CD14-positive monocyte (primary cell): ENCODE measurements around the gene MRTFB. TPM values are rescaled to one million over a fixed set of nuclear protein-coding genes. Genes with fewer than 3 reads are reported as not detected.

Experiments used
- DNase-seq, 3 donors: peaks; one replicate each; pipeline ENCODE4 v3.0.0-alpha.2; 2011 to 2022
- H2AFZ ChIP-seq: 2 replicates; pipeline ENCODE4 v1.6.0; 2012; ENCODE audit warnings: mild to moderate bottlenecking, low read depth, low read length, inconsistent platforms; ENCODE audit not compliant: insufficient read depth, poor library complexity, severe bottlenecking
- H3K27ac ChIP-seq, 2 donors: 1 replicate in 1 of 2; 2 replicates in 1 of 2; pipeline ENCODE4 v1.5.1; 2012 to 2013; ENCODE audit warnings: low read length in 2 of 2, control low read depth in 1 of 2, inconsistent platforms in 1 of 2, low read depth in 1 of 2, mild to moderate bottlenecking in 1 of 2
- H3K27me3 ChIP-seq, 2 donors: one replicate each; pipeline versions ENCODE4 v1.6.0 to v1.6.1; 2011 to 2013; ENCODE audit warnings: low read length in 2 of 2; ENCODE audit not compliant: control insufficient read depth in 2 of 2, insufficient read depth in 2 of 2
- H3K36me3 ChIP-seq, 2 donors: replicated peaks in 1 of 2; 1 replicate in 1 of 2; 2 replicates in 1 of 2; pipeline versions ENCODE4 v1.5.1 to v1.6.1; 2012 to 2013; ENCODE audit warnings: low read length in 2 of 2, control low read depth in 1 of 2, inconsistent platforms in 1 of 2, mild to moderate bottlenecking in 1 of 2; ENCODE audit not compliant: insufficient read depth in 2 of 2, control insufficient read depth in 1 of 2
- H3K4me1 ChIP-seq, 2 donors: 1 replicate in 1 of 2; 2 replicates in 1 of 2; pipeline versions ENCODE4 v1.5.1 to v1.6.1; 2012 to 2013; ENCODE audit warnings: low read length in 2 of 2, control low read depth in 1 of 2, inconsistent platforms in 1 of 2, mild to moderate bottlenecking in 1 of 2, moderate library complexity in 1 of 2; ENCODE audit not compliant: insufficient read depth in 2 of 2, control insufficient read depth in 1 of 2
- H3K4me2 ChIP-seq: replicated peaks from 2 replicates; pipeline ENCODE3; 2012; ENCODE audit warnings: low read length, moderate library complexity, mild to moderate bottlenecking; ENCODE audit not compliant: poor library complexity, severe bottlenecking; ENCODE audit errors: extremely low read depth
- H3K4me3 ChIP-seq, 3 experiments: fragments of 200-600 bp in 1 of 3; sonication (generic) in 1 of 3; replicated peaks in 1 of 3; 1 replicate in 2 of 3; 2 replicates in 1 of 3; pipeline ENCODE4 v1.5.1; 2011 to 2013; ENCODE audit warnings: low read length in 3 of 3, mild to moderate bottlenecking in 3 of 3, control low read depth in 2 of 3, low read depth in 2 of 3, inconsistent platforms in 1 of 3, moderate library complexity in 1 of 3
- H3K79me2 ChIP-seq: 2 replicates; pipeline ENCODE4 v1.6.0; 2012; ENCODE audit warnings: mild to moderate bottlenecking, control low read depth, inconsistent platforms, low read length, moderate library complexity; ENCODE audit not compliant: insufficient read depth
- H3K9ac ChIP-seq: 2 replicates; pipeline ENCODE4 v1.6.0; 2017; ENCODE audit warnings: low read length, mild to moderate bottlenecking; ENCODE audit not compliant: insufficient read depth, poor library complexity, severe bottlenecking
- H3K9me3 ChIP-seq, 2 donors: replicated peaks in 1 of 2; 1 replicate in 1 of 2; 2 replicates in 1 of 2; pipeline versions ENCODE4 v1.5.1 to v1.6.1; 2012 to 2013; ENCODE audit warnings: low read length in 2 of 2, control low read depth in 1 of 2; ENCODE audit not compliant: control insufficient read depth in 1 of 2, insufficient read depth in 1 of 2
- H4K20me1 ChIP-seq: 2 replicates; pipeline ENCODE4 v1.6.0; 2012; ENCODE audit warnings: mild to moderate bottlenecking, low read length, control low read depth, moderate library complexity; ENCODE audit not compliant: insufficient read depth
- H3K27ac Mint-ChIP-seq, 7 donors: one replicate each; pipeline ENCODE4 v1.8.0; 2020; ENCODE audit warnings: mild to moderate bottlenecking in 7 of 7, mixed read lengths in 7 of 7, moderate library complexity in 6 of 7, inconsistent platforms in 2 of 7
- H3K27me3 Mint-ChIP-seq, 3 donors: one replicate each; pipeline ENCODE4 v1.8.0; 2021 to 2022; ENCODE audit warnings: low read depth in 3 of 3, mild to moderate bottlenecking in 3 of 3, mixed read lengths in 3 of 3, moderate library complexity in 3 of 3, inconsistent platforms in 1 of 3
- H3K36me3 Mint-ChIP-seq, 2 donors: one replicate each; pipeline ENCODE4 v1.8.0; 2020; ENCODE audit warnings: mixed read lengths in 2 of 2, inconsistent platforms in 1 of 2, mild to moderate bottlenecking in 1 of 2
- H3K4me1 Mint-ChIP-seq: one replicate; pipeline ENCODE4 v1.8.0; 2020; ENCODE audit warnings: mild to moderate bottlenecking, mixed read lengths
- H3K4me3 Mint-ChIP-seq, 2 donors: one replicate each; pipeline ENCODE4 v1.8.0; 2020; ENCODE audit warnings: mild to moderate bottlenecking in 2 of 2, mixed read lengths in 2 of 2, moderate library complexity in 1 of 2
- H3K9me3 Mint-ChIP-seq, 7 donors: one replicate each; pipeline ENCODE4 v1.8.0; 2020 to 2022; ENCODE audit warnings: mixed read lengths in 7 of 7, mild to moderate bottlenecking in 6 of 7, moderate library complexity in 6 of 7, inconsistent platforms in 2 of 7
- CTCF ChIP-seq: fragments of 200-600 bp; IDR thresholded peaks from one replicate; pipeline ENCODE4 v1.8.0; 2022; ENCODE audit warnings: antibody characterized with exemption, mild to moderate bottlenecking
- WGBS: methylation state at CpG from one replicate; pipeline ENCODE4 v1.1.5; 2013; ENCODE audit warnings: missing lambda C conversion rate; ENCODE audit not compliant: insufficient coverage; 5-methylcytosine and 5-hydroxymethylcytosine counted together
- intact Hi-C, 2 donors: fragments of 100-400 bp; cut with micrococcal nuclease; formaldehyde crosslinking; loops; one replicate each; pipeline versions ENCODE4 v1.15.0 to v1.15.1; 2023
- polyA plus RNA-seq, 3 donors: library from polyadenylated mRNA; depleted of rRNA in 1 of 3; unstranded in 2 of 3; stranded (reverse) in 1 of 3; fragments of 300-500 nt in 2 of 3; fragments of >200 nt in 1 of 3; fragmentation: Illumina TruSeq in 2 of 3; gene quantifications; 1 replicate in 2 of 3; 2 replicates in 1 of 3; pipeline ENCODE4 v1.2.3, GENCODE V29; 2012 to 2021

MRTFB gene
- polyA plus RNA-seq, 3 donors, result 0.69 to 1.4 (median 0.87) TPM

GRCh38 chr16:14252860-14253259, 181.7 kb downstream of the MRTFB start:
- H3K27ac ChIP-seq, result no peak overlapping the region
- no peak overlapping the region for H2AFZ ChIP-seq
- no peaks in the 10 kb centered on the region for H3K9me3 ChIP-seq
- Mint-ChIP-seq H3K27ac (no peak overlapping the region), H3K4me3 (no peak overlapping the region), H3K9me3 (no peaks in the 10 kb centered on the region), H3K4me1 (no peaks in the 10 kb centered on the region), H3K36me3 (peaks cover 5 to 6% of the 10 kb centered on the region in 2 donors), H3K27me3 (peaks cover 0 to 1% (median 0%) of the 10 kb centered on the region in 3 donors)
- no peaks in the 10 kb centered on the region for H3K4me1 ChIP-seq
- no peak for TF ChIP-seq CTCF
- intact Hi-C loops, result no loop called here
- no peak for DNase-seq
- no peaks in the 10 kb centered on the region for H3K27me3 ChIP-seq
- H3K4me3 ChIP-seq, result no peak overlapping the region
- no peaks in the 10 kb centered on the region for H3K79me2 ChIP-seq
- H3K36me3 ChIP-seq, result peaks cover 0 to 10% of the 10 kb centered on the region in 2 donors
- no peak overlapping the region for H3K4me2 ChIP-seq
- no peaks in the 10 kb centered on the region for H4K20me1 ChIP-seq
- H3K9ac ChIP-seq, result no peak overlapping the region

- intact Hi-C loops, result no loop called here
- H3K4me1 ChIP-seq, result no peaks in the 10 kb centered on the region
- H3K9ac ChIP-seq, result no peak overlapping the region
- H3K27me3 Mint-ChIP-seq, result no peaks in the 10 kb centered on the region
- DNase-seq, result no peak
- H3K4me1 Mint-ChIP-seq, result no peaks in the 10 kb centered on the region
- no peak overlapping the region for H3K27ac ChIP-seq
- H3K4me3 ChIP-seq, result no peak overlapping the region
- H2AFZ ChIP-seq, result no peak overlapping the region
- H3K79me2 ChIP-seq, result no peaks in the 10 kb centered on the region
- no peak overlapping the region for H3K27ac Mint-ChIP-seq
- peaks cover 9 to 17% of the 10 kb centered on the region in 2 donors for H3K36me3 Mint-ChIP-seq
- peaks cover 0 to 14% of the 10 kb centered on the region in 2 donors for H3K36me3 ChIP-seq
- no peak overlapping the region for H3K4me2 ChIP-seq
- H3K4me3 Mint-ChIP-seq, result no peak overlapping the region
- H4K20me1 ChIP-seq, result no peaks in the 10 kb centered on the region
- H3K27me3 ChIP-seq, result no peaks in the 10 kb centered on the region
- H3K9me3 Mint-ChIP-seq, result no peaks in the 10 kb centered on the region
- no peak for TF ChIP-seq CTCF
- 90% methylated on average over 2 of the region's 5 CpGs for WGBS
- H3K9me3 ChIP-seq, result no peaks in the 10 kb centered on the region
Measured at GRCh38 chr16:14263011-14263410, 191.9 kb downstream of the MRTFB start.
